A673 (cell line): Measurements from ENCODE around the gene SPG7.

Source experiments
- EZH2 ChIP-seq: fragments of 200-600 bp; sonication (generic); IDR thresholded peaks from 2 replicates; pipeline ENCODE4 v1.6.1; 2017; ENCODE audit warnings: borderline replicate concordance, low read depth, mild to moderate bottlenecking, mixed read lengths, antibody characterized with exemption, low read length; ENCODE audit not compliant: poor library complexity, severe bottlenecking
- TF ChIP-seq, protein P1 (sequence below): fragments of 300-800, 200-600 bp; sonication (generic); conservative IDR thresholded peaks from 2 replicates; pipeline ENCODE4 v1.5.1; 2017; ENCODE audit warnings: low read depth, mild to moderate bottlenecking, antibody characterized with exemption, low read length, moderate library complexity, mixed read lengths

DNA sequence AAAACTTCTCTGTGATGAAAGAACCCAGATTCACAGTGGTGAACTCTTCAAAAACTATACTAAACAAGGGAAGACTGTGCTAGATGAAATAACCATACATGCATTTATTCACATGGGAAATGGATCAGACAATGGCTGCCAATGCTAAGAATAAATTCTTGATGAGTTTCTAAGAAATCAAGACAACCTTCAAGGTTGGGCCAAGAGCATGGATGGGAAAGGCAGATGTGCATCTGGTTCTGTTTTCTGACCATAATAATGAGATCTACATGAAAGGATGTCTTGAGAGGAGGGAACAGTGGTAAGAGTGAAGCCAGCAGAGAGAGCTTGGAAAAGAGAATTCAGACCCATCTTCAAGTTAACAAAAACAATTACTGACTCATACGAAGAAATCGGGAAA, 49.2 kb upstream of the SPG7 start:
- TF ChIP-seq, protein P1, sequence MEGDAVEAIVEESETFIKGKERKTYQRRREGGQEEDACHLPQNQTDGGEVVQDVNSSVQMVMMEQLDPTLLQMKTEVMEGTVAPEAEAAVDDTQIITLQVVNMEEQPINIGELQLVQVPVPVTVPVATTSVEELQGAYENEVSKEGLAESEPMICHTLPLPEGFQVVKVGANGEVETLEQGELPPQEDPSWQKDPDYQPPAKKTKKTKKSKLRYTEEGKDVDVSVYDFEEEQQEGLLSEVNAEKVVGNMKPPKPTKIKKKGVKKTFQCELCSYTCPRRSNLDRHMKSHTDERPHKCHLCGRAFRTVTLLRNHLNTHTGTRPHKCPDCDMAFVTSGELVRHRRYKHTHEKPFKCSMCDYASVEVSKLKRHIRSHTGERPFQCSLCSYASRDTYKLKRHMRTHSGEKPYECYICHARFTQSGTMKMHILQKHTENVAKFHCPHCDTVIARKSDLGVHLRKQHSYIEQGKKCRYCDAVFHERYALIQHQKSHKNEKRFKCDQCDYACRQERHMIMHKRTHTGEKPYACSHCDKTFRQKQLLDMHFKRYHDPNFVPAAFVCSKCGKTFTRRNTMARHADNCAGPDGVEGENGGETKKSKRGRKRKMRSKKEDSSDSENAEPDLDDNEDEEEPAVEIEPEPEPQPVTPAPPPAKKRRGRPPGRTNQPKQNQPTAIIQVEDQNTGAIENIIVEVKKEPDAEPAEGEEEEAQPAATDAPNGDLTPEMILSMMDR, result no peak
- TF ChIP-seq EZH2, result no peak
